MM.1S (cell line): Measurements from ENCODE around the gene VAC14.

Experiments used
- DNase-seq: peaks from one replicate; pipeline ENCODE4 v3.0.0-alpha.2; 2015
- H2AFZ ChIP-seq: fragments of 300-600 bp; sonication (generic); 2 replicates; pipeline ENCODE4 v1.6.0; 2016; ENCODE audit warnings: antibody characterized with exemption, low read length
- H3F3A ChIP-seq: fragments of 300-600 bp; sonication (generic); 2 replicates; pipeline ENCODE4 v1.6.1; 2016; ENCODE audit warnings: mild to moderate bottlenecking, antibody characterized with exemption, low read length, moderate library complexity, mixed read lengths; ENCODE audit not compliant: insufficient read depth
- H3K27ac ChIP-seq: fragments of 300-600 bp; sonication (generic); 2 replicates; pipeline ENCODE4 v1.5.1; 2016; ENCODE audit warnings: mild to moderate bottlenecking, low read length
- H3K27me3 ChIP-seq: fragments of 300-600 bp; sonication (generic); replicated peaks from 2 replicates; pipeline ENCODE4 v1.6.0; 2016; ENCODE audit warnings: low read length; ENCODE audit not compliant: insufficient read depth
- H3K36me3 ChIP-seq: fragments of 300-600 bp; sonication (generic); replicated peaks from 2 replicates; pipeline ENCODE4 v1.6.1; 2016; ENCODE audit warnings: mild to moderate bottlenecking, low read length, mixed read lengths; ENCODE audit not compliant: insufficient read depth
- H3K4me1 ChIP-seq: fragments of 300-600 bp; sonication (generic); 2 replicates; pipeline ENCODE4 v1.6.1; 2016; ENCODE audit warnings: low read length, mixed read lengths
- H3K4me2 ChIP-seq: fragments of 300-600 bp; sonication (generic); 2 replicates; pipeline ENCODE4 v1.6.0; 2016; ENCODE audit warnings: low read depth, low read length
- H3K4me3 ChIP-seq: fragments of 300-600 bp; sonication (generic); 2 replicates; pipeline ENCODE4 v1.5.1; 2016; ENCODE audit warnings: low read length, mixed read lengths
- H3K79me2 ChIP-seq: fragments of 300-600 bp; sonication (generic); 2 replicates; pipeline ENCODE4 v1.6.1; 2016; ENCODE audit warnings: mixed run types, low read length, mixed read lengths
- H3K9ac ChIP-seq: fragments of 300-600 bp; sonication (generic); 2 replicates; pipeline ENCODE4 v1.6.1; 2016; ENCODE audit warnings: low read length, mixed read lengths
- H3K9me2 ChIP-seq: fragments of 300-600 bp; sonication (generic); replicated peaks from 2 replicates; pipeline ENCODE4 v1.6.1; 2016; ENCODE audit warnings: mild to moderate bottlenecking, low read length, mixed read lengths; ENCODE audit not compliant: insufficient read depth
- H3K9me3 ChIP-seq: fragments of 300-600 bp; sonication (generic); replicated peaks from 2 replicates; pipeline ENCODE4 v1.6.1; 2016; ENCODE audit warnings: mild to moderate bottlenecking, low read length, mixed read lengths; ENCODE audit not compliant: insufficient read depth
- H4K20me1 ChIP-seq: fragments of 300-600 bp; sonication (generic); 2 replicates; pipeline ENCODE4 v1.6.1; 2016; ENCODE audit warnings: mild to moderate bottlenecking, low read length, moderate library complexity, mixed read lengths; ENCODE audit not compliant: insufficient read depth
- CTCF ChIP-seq: fragments of 300-600 bp; sonication (generic); IDR thresholded peaks from 2 replicates; pipeline ENCODE4 v1.5.1; 2016; ENCODE audit warnings: antibody characterized with exemption, low read length, mixed read lengths
- EZH2 ChIP-seq: fragments of 300-600 bp; sonication (generic); optimal IDR thresholded peaks from 2 replicates; pipeline ENCODE3; 2017; ENCODE audit warnings: low read depth, mild to moderate bottlenecking, antibody characterized with exemption, low read length, mixed read lengths
- EZH2phosphoT487 ChIP-seq: fragments of 300-600 bp; sonication (generic); IDR thresholded peaks from 2 replicates; pipeline ENCODE4 v1.6.1; 2018; ENCODE audit warnings: antibody characterized with exemption, low read length

The VAC14 gene

GRCh38 chr16:70759666-70760065, 41.3 kb downstream of the VAC14 start:
- no peaks in the 10 kb centered on the region for H4K20me1 ChIP-seq
- no peak overlapping the region for H3K9ac ChIP-seq
- no peak overlapping the region for H3K4me3 ChIP-seq
- H3K9me2 ChIP-seq, result no peaks in the 10 kb centered on the region
- no peak overlapping the region for H3K4me2 ChIP-seq
- H3K9me3 ChIP-seq, result no peaks in the 10 kb centered on the region
- no peak for DNase-seq
- H3F3A ChIP-seq, result no peaks in the 10 kb centered on the region
- H2AFZ ChIP-seq, result no peak overlapping the region
- H3K27me3 ChIP-seq, result no peaks in the 10 kb centered on the region
- H3K36me3 ChIP-seq, result 0 out of 2 replicates have a peak, but pooled peaks cover 3% of the 10 kb centered on the region
- no peak for TF ChIP-seq EZH2
- no peak for TF ChIP-seq EZH2phosphoT487
- TF ChIP-seq CTCF, result no peak
- H3K4me1 ChIP-seq, result no peaks in the 10 kb centered on the region
- H3K79me2 ChIP-seq, result no peaks in the 10 kb centered on the region
- no peak overlapping the region for H3K27ac ChIP-seq

DNA sequence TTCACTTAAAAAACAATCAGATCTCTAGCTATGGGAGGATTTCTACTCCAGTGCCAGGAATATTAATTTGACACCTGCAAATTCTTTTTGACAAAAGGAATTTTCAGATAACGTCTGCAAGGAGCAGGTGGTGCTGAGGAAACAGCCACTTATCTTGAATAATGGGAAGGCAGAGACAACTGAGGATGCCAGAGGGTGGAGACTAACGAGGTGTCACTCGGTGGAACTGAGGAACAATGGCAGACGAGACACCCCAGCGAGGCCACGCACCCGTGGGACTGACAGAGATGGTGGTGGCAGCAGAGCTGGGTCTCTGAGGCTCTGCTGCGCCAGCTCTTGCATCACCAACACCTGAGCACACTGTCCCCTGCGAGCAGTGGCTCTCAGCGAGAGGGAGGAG, 42.2 kb downstream of the VAC14 start:
- H3K36me3 ChIP-seq, result 0 out of 2 replicates have a peak, but pooled peaks cover 3% of the 10 kb centered on the region

GRCh38 chr16:70757183-70757582, 43.8 kb downstream of the VAC14 start:
- Histone ChIP-seq H2AFZ (no peak overlapping the region), H3K27ac (no peak overlapping the region), H3K9ac (no peak overlapping the region), H3K4me2 (no peak overlapping the region), H3K4me3 (no peak overlapping the region), H3K4me1 (no peaks in the 10 kb centered on the region), H3K9me2 (no peaks in the 10 kb centered on the region), H4K20me1 (no peaks in the 10 kb centered on the region), H3F3A (no peaks in the 10 kb centered on the region), H3K36me3 (0 out of 2 replicates have a peak, but pooled peaks cover 3% of the 10 kb centered on the region), H3K79me2 (no peaks in the 10 kb centered on the region), H3K9me3 (no peaks in the 10 kb centered on the region), H3K27me3 (no peaks in the 10 kb centered on the region)
- DNase-seq, result no peak
- no peak for TF ChIP-seq CTCF
- TF ChIP-seq EZH2phosphoT487, result no peak
- TF ChIP-seq EZH2, result no peak

More for the DNA sequence above, 42.2 kb downstream of the VAC14 start:
- H3K79me2 ChIP-seq, result no peaks in the 10 kb centered on the region
- no peaks in the 10 kb centered on the region for H3F3A ChIP-seq
- no peaks in the 10 kb centered on the region for H3K4me1 ChIP-seq
- no peak overlapping the region for H2AFZ ChIP-seq
- H3K4me3 ChIP-seq, result no peak overlapping the region
- no peak overlapping the region for H3K9ac ChIP-seq
- H4K20me1 ChIP-seq, result no peaks in the 10 kb centered on the region
- TF ChIP-seq EZH2 (no peak), EZH2phosphoT487 (no peak), CTCF (no peak)
- no peaks in the 10 kb centered on the region for H3K9me3 ChIP-seq
- H3K27me3 ChIP-seq, result no peaks in the 10 kb centered on the region
- DNase-seq, result no peak
- H3K9me2 ChIP-seq, result no peaks in the 10 kb centered on the region
- no peak overlapping the region for H3K27ac ChIP-seq
- H3K4me2 ChIP-seq, result no peak overlapping the region
